ENCODE data around the gene PKNOX2. TPM values are rescaled to one million over a fixed set of nuclear protein-coding genes. Genes with fewer than 3 reads are reported as not detected.

Gene PKNOX2
- total RNA-seq, 1 experiment from 2014 or later: 3.7 TPM

GRCh38 chr11:125381499-125382044 lies 217.0 kb downstream of the PKNOX2 start:
- H3K36me3 Mint-ChIP-seq: no peaks in the 10 kb centered on the region
- ChIA-PET CTCF (interaction anchor here (0.6 to 2.9 kb wide), 7 partner anchors 10 to 290 kb away, joined by 3 to 13 read pairs (median 4); no protein-coding TSS in a partner anchor), POLR2A (interaction anchor here (0.6 kb wide), 1 partner anchor 323 kb away, joined by 7 read pairs; no protein-coding TSS in a partner anchor)
- TF ChIP-seq, protein P1, sequence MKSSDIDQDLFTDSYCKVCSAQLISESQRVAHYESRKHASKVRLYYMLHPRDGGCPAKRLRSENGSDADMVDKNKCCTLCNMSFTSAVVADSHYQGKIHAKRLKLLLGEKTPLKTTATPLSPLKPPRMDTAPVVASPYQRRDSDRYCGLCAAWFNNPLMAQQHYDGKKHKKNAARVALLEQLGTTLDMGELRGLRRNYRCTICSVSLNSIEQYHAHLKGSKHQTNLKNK (CRISPR knock-in tag; IDR thresholded peaks at IDR 0.05): no peak
- TF ChIP-seq GABPB1 (CRISPR knock-in tag; IDR thresholded peaks at IDR 0.05) (no peak), ATF1 (CRISPR knock-in tag; IDR thresholded peaks at IDR 0.05) (no peak), NR1H2 (CRISPR knock-in tag; IDR thresholded peaks at IDR 0.05) (no peak), NR3C1 (CRISPR knock-in tag; conservative IDR thresholded peaks at IDR 0.05; ENCODE audit: low read depth) (no peak), PRRX2 (CRISPR knock-in tag; IDR thresholded peaks at IDR 0.05) (no peak), MLX (CRISPR knock-in tag; IDR thresholded peaks at IDR 0.05) (no peak), JUN (CRISPR knock-in tag; IDR thresholded peaks at IDR 0.05) (no peak), ZSCAN18 (CRISPR knock-in tag; IDR thresholded peaks at IDR 0.05) (no peak), ZNF138 (CRISPR knock-in tag; conservative IDR thresholded peaks at IDR 0.05) (no peak), TP53 (CRISPR knock-in tag; IDR thresholded peaks at IDR 0.05) (no peak), SP1 (CRISPR knock-in tag; conservative IDR thresholded peaks at IDR 0.05) (no peak), AFF4 (CRISPR knock-in tag; IDR thresholded peaks at IDR 0.05; ENCODE audit: borderline replicate concordance) (no peak), MYBL2 (CRISPR knock-in tag; IDR thresholded peaks at IDR 0.05) (no peak), CREM (CRISPR knock-in tag; IDR thresholded peaks at IDR 0.05) (no peak), FOXP1 (CRISPR knock-in tag; IDR thresholded peaks at IDR 0.05; ENCODE audit: borderline replicate concordance) (no peak), ZNF671 (CRISPR knock-in tag; IDR thresholded peaks at IDR 0.05) (no peak), OVOL2 (CRISPR knock-in tag; IDR thresholded peaks at IDR 0.05; ENCODE audit: borderline replicate concordance) (no peak), NR2C2 (CRISPR knock-in tag; IDR thresholded peaks at IDR 0.05) (no peak)
- TF ChIP-seq, protein P2, sequence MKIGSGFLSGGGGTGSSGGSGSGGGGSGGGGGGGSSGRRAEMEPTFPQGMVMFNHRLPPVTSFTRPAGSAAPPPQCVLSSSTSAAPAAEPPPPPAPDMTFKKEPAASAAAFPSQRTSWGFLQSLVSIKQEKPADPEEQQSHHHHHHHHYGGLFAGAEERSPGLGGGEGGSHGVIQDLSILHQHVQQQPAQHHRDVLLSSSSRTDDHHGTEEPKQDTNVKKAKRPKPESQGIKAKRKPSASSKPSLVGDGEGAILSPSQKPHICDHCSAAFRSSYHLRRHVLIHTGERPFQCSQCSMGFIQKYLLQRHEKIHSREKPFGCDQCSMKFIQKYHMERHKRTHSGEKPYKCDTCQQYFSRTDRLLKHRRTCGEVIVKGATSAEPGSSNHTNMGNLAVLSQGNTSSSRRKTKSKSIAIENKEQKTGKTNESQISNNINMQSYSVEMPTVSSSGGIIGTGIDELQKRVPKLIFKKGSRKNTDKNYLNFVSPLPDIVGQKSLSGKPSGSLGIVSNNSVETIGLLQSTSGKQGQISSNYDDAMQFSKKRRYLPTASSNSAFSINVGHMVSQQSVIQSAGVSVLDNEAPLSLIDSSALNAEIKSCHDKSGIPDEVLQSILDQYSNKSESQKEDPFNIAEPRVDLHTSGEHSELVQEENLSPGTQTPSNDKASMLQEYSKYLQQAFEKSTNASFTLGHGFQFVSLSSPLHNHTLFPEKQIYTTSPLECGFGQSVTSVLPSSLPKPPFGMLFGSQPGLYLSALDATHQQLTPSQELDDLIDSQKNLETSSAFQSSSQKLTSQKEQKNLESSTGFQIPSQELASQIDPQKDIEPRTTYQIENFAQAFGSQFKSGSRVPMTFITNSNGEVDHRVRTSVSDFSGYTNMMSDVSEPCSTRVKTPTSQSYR (CRISPR knock-in tag; IDR thresholded peaks at IDR 0.05): no peak
- DNase-seq (ENCODE audit: low spot score): no peak
- no peak for ATAC-seq
- no peak overlapping the region for H3K27ac Mint-ChIP-seq
- peaks cover 21% of the 10 kb centered on the region for H3K4me1 Mint-ChIP-seq
- no peaks in the 10 kb centered on the region for H3K27me3 Mint-ChIP-seq (ENCODE audit: low read depth)
- no peaks in the 10 kb centered on the region for H3K9me3 Mint-ChIP-seq
- no peak overlapping the region for H3K4me3 Mint-ChIP-seq

Data from WTC11 (cell line).